DOHH2 (cell line): ENCODE results near the gene EDEM3.

Experiments used
- H3F3A ChIP-seq: fragments of 200-600 bp; sonication (generic), shearing (Covaris generic); 2 replicates; pipeline ENCODE4 v1.6.0; 2016; ENCODE audit warnings: antibody characterized with exemption, mild to moderate bottlenecking; ENCODE audit not compliant: control insufficient read depth, insufficient read depth
- H3K27ac ChIP-seq: fragments of 200-600 bp; sonication (generic); 2 replicates; pipeline ENCODE4 v1.5.1; 2014; ENCODE audit warnings: low read depth, mild to moderate bottlenecking, low read length, moderate library complexity
- H3K27me3 ChIP-seq: fragments of 200-600 bp; sonication (generic); 2 replicates; pipeline ENCODE4 v1.6.1; 2014; ENCODE audit warnings: mild to moderate bottlenecking, low read length, mixed read lengths; ENCODE audit not compliant: control insufficient read depth
- H3K36me3 ChIP-seq: fragments of 200-600 bp; sonication (generic); 2 replicates; pipeline ENCODE4 v1.6.1; 2014; ENCODE audit warnings: mild to moderate bottlenecking, low read length, moderate library complexity, mixed read lengths; ENCODE audit not compliant: control insufficient read depth
- H3K4me1 ChIP-seq: fragments of 200-600 bp; sonication (generic); 2 replicates; pipeline ENCODE4 v1.6.1; 2014; ENCODE audit warnings: mild to moderate bottlenecking, low read length, mixed read lengths; ENCODE audit not compliant: control insufficient read depth
- H3K4me2 ChIP-seq: fragments of 200-600 bp; sonication (generic); 2 replicates; pipeline ENCODE4 v1.6.0; 2014; ENCODE audit warnings: mild to moderate bottlenecking, low read length, moderate library complexity
- H3K4me3 ChIP-seq: fragments of 200-600 bp; sonication (generic); 2 replicates; pipeline ENCODE4 v1.5.1; 2014; ENCODE audit warnings: mild to moderate bottlenecking, low read length, mixed read lengths
- H3K79me2 ChIP-seq: fragments of 200-600 bp; sonication (generic); 2 replicates; pipeline ENCODE4 v1.6.1; 2014; ENCODE audit warnings: mild to moderate bottlenecking, low read length, mixed read lengths; ENCODE audit not compliant: control insufficient read depth
- H3K9me2 ChIP-seq: fragments of 200-600 bp; sonication (generic); replicated peaks from 2 replicates; pipeline ENCODE4 v1.6.1; 2014; ENCODE audit warnings: mild to moderate bottlenecking, low read length, mixed read lengths; ENCODE audit not compliant: control insufficient read depth
- H3K9me3 ChIP-seq: fragments of 200-600 bp; sonication (generic); 2 replicates; pipeline ENCODE4 v1.6.1; 2014; ENCODE audit warnings: antibody characterized with exemption, low read length, mixed read lengths; ENCODE audit not compliant: control insufficient read depth, insufficient read depth
- H4K20me1 ChIP-seq: fragments of 200-600 bp; sonication (generic); 2 replicates; pipeline ENCODE4 v1.6.0; 2014; ENCODE audit warnings: low read depth, mild to moderate bottlenecking, antibody characterized with exemption, low read length, moderate library complexity; ENCODE audit not compliant: control insufficient read depth, insufficient read depth
- EZH2phosphoT487 ChIP-seq: fragments of 200-600 bp; sonication (generic); IDR thresholded peaks from 2 replicates; pipeline ENCODE4 v1.6.1; 2017; ENCODE audit warnings: borderline replicate concordance, mild to moderate bottlenecking, antibody characterized with exemption, low read length, moderate library complexity, mixed read lengths
- TF ChIP-seq, protein P1 (sequence below): fragments of 200-600 bp; sonication (generic); IDR thresholded peaks from one replicate; pipeline ENCODE4 v1.5.1; 2014; ENCODE audit warnings: antibody characterized with exemption, mild to moderate bottlenecking, low read depth, low read length; ENCODE audit not compliant: poor library complexity, severe bottlenecking

Gene EDEM3, protein sequence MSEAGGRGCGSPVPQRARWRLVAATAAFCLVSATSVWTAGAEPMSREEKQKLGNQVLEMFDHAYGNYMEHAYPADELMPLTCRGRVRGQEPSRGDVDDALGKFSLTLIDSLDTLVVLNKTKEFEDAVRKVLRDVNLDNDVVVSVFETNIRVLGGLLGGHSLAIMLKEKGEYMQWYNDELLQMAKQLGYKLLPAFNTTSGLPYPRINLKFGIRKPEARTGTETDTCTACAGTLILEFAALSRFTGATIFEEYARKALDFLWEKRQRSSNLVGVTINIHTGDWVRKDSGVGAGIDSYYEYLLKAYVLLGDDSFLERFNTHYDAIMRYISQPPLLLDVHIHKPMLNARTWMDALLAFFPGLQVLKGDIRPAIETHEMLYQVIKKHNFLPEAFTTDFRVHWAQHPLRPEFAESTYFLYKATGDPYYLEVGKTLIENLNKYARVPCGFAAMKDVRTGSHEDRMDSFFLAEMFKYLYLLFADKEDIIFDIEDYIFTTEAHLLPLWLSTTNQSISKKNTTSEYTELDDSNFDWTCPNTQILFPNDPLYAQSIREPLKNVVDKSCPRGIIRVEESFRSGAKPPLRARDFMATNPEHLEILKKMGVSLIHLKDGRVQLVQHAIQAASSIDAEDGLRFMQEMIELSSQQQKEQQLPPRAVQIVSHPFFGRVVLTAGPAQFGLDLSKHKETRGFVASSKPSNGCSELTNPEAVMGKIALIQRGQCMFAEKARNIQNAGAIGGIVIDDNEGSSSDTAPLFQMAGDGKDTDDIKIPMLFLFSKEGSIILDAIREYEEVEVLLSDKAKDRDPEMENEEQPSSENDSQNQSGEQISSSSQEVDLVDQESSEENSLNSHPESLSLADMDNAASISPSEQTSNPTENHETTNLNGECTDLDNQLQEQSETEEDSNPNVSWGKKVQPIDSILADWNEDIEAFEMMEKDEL

DNA sequence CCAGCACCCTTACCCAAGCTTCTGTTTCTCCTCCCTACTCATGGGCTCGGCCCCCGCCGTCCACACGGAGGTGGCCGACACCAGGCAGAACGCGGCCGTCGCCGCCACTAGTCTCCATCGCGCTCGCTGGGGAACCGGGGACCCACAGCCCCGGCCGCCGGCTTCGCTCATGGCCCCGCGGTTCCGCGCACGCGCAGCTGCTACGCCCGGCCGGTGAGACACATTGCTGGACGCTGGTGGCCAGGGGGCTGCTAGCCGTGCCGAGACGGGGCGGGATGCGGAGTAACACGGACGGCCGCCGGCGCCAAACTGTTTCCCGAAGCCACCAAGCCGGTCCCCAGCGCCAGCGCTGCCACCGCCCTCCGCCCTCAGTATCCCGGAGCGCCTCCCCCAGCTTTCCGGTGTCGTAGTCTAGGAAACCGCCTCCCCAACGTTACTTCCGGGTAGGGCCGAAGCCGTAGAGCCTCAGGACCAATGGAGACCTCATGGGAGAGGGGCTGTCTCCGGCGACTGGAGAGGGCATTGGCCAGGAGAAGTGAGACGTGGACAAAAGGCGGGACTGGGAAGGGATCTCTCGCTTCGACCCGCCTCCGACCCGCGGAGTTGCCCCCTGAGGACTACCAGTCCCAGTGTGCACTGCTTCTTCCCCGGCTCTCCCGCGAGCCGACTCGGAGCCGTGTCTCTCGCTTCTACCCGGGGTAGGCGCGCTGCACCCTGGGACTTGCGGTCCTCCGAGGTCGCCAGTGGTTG, at the start of gene EDEM3:
Gene EDEM3, minus strand, starts transcription at position 383 of the 750 bp plus-strand sequence. Its CDS starts 212 bp downstream, at position 171.
- H3K4me1 ChIP-seq = peaks cover 24% of the 10 kb centered on the region
- peaks cover 45% of the 10 kb centered on the region for H3K79me2 ChIP-seq
- H3K36me3 ChIP-seq = peaks cover 8% of the 10 kb centered on the region
- TF ChIP-seq, protein P1, sequence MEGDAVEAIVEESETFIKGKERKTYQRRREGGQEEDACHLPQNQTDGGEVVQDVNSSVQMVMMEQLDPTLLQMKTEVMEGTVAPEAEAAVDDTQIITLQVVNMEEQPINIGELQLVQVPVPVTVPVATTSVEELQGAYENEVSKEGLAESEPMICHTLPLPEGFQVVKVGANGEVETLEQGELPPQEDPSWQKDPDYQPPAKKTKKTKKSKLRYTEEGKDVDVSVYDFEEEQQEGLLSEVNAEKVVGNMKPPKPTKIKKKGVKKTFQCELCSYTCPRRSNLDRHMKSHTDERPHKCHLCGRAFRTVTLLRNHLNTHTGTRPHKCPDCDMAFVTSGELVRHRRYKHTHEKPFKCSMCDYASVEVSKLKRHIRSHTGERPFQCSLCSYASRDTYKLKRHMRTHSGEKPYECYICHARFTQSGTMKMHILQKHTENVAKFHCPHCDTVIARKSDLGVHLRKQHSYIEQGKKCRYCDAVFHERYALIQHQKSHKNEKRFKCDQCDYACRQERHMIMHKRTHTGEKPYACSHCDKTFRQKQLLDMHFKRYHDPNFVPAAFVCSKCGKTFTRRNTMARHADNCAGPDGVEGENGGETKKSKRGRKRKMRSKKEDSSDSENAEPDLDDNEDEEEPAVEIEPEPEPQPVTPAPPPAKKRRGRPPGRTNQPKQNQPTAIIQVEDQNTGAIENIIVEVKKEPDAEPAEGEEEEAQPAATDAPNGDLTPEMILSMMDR = no peak
- TF ChIP-seq EZH2phosphoT487 = no peak
- no peaks in the 10 kb centered on the region for H3K27me3 ChIP-seq
- no peaks in the 10 kb centered on the region for H3K9me3 ChIP-seq
- H3K4me3 ChIP-seq = peak within 1 kb of the TSS; percentile 97
- peak within 1 kb of the TSS; percentile 98 for H3K4me2 ChIP-seq
- H4K20me1 ChIP-seq = no peaks in the 10 kb centered on the region
- no peaks in the 10 kb centered on the region for H3K9me2 ChIP-seq
- no peaks in the 10 kb centered on the region; the same call in 1 of the 2 replicates for H3F3A ChIP-seq
- H3K27ac ChIP-seq = peak within 1 kb of the TSS; percentile 49

DNA sequence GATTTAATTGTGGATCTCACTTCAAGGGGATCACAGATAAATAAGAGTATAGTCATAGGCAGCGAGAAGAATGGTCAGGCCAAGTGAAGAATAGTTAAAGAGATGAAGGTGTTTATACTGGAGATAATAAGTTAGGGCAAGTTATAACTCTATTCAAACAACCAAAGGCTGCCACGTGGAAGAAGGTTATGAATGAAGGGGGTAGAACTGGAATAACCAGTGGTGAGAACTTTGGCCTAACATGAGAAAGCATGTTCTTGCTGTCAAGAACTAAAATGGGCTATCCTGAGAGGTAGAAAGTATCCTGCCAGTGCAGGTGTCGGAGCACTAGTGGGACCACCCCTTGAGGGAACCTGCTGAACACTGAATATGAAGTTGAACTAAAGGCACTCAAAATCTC, 49.6 kb upstream of the EDEM3 start:
- H3K9me3 ChIP-seq = no peaks in the 10 kb centered on the region
- H3K36me3 ChIP-seq = no peaks in the 10 kb centered on the region
- H3K79me2 ChIP-seq = no peaks in the 10 kb centered on the region
- no peaks in the 10 kb centered on the region for H4K20me1 ChIP-seq
- H3K4me3 ChIP-seq = no peak overlapping the region
- no peaks in the 10 kb centered on the region for H3F3A ChIP-seq
- no peak overlapping the region for H3K4me2 ChIP-seq
- TF ChIP-seq, protein P1 = no peak
- no peak for TF ChIP-seq EZH2phosphoT487
- no peaks in the 10 kb centered on the region for H3K9me2 ChIP-seq
- H3K4me1 ChIP-seq = peaks cover 10% of the 10 kb centered on the region
- H3K27ac ChIP-seq = no peak overlapping the region
- no peaks in the 10 kb centered on the region for H3K27me3 ChIP-seq

DNA sequence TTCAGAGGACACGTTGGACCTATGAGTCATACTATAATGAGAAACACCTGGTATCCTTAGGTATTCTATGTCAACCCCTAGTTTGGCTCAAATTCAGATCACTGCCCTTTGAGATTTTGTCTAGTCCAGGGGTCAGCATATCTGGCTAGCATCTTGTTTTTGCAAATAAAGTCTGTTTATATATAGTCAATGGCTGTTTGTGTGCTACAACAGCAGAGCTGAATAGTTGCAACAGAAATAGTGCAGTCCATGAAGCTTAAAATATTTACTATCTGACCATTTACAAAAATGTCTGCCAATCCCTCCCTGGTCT, 48.5 kb upstream of the EDEM3 start:
- no peaks in the 10 kb centered on the region for H3F3A ChIP-seq
- no peaks in the 10 kb centered on the region for H3K27me3 ChIP-seq
- no peaks in the 10 kb centered on the region for H4K20me1 ChIP-seq
- H3K79me2 ChIP-seq = no peaks in the 10 kb centered on the region
- no peaks in the 10 kb centered on the region for H3K9me2 ChIP-seq
- H3K36me3 ChIP-seq = no peaks in the 10 kb centered on the region
- H3K4me2 ChIP-seq = no peak overlapping the region
- H3K27ac ChIP-seq = no peak overlapping the region
- no peaks in the 10 kb centered on the region for H3K9me3 ChIP-seq
- TF ChIP-seq EZH2phosphoT487 = no peak
- TF ChIP-seq, protein P1 = no peak
- H3K4me3 ChIP-seq = no peak overlapping the region
- peaks cover 10% of the 10 kb centered on the region for H3K4me1 ChIP-seq
